ENCODE data around the gene PRSS2.
"Not testable (repeated sequence)": the region's sequence is repeated elsewhere in the genome, so short reads cannot be mapped to it uniquely, and the experiment has no call there.

The PRSS2 gene

GRCh38 chr7:142770661-142771352 is at the start of gene PRSS2:
Gene PRSS2, plus strand, starts transcription at chr7:142770970. Its CDS starts 13 bp downstream, at chr7:142770983.
- Mint-ChIP-seq H3K27me3 (ENCODE audit: low read depth) (peaks cover 33% of the 10 kb centered on the region), H3K4me1 (no peaks in the 10 kb centered on the region), H3K36me3 (ENCODE audit: low read depth) (no peaks in the 10 kb centered on the region), H3K9me3 (no peaks in the 10 kb centered on the region), H3K27ac (no peak within 1 kb of the TSS), H3K4me3 (no peak within 1 kb of the TSS)
- no peak for TF ChIP-seq CTCF (IDR thresholded peaks at IDR 0.05; ENCODE audit: unreplicated experiment in 3 of 3)

GRCh38 chr7:142720986-142721385 is 49.8 kb upstream of the PRSS2 start:
- TF ChIP-seq CTCF (IDR thresholded peaks at IDR 0.05; ENCODE audit: unreplicated experiment in 3 of 3) = no peak
- peaks cover 8% of the 10 kb centered on the region for H3K27me3 Mint-ChIP-seq (ENCODE audit: low read depth)
- H3K27ac Mint-ChIP-seq = no peak overlapping the region
- H3K9me3 Mint-ChIP-seq = no peaks in the 10 kb centered on the region
- no peaks in the 10 kb centered on the region for H3K4me1 Mint-ChIP-seq
- H3K4me3 Mint-ChIP-seq = no peak overlapping the region
- no peaks in the 10 kb centered on the region for H3K36me3 Mint-ChIP-seq (ENCODE audit: low read depth)

GRCh38 chr7:142722248-142722794 is 48.4 kb upstream of the PRSS2 start:
- no peak overlapping the region for H3K27ac Mint-ChIP-seq
- no peak overlapping the region for H3K4me3 Mint-ChIP-seq
- no peaks in the 10 kb centered on the region for H3K36me3 Mint-ChIP-seq (ENCODE audit: low read depth)
- no peaks in the 10 kb centered on the region for H3K9me3 Mint-ChIP-seq
- no peak for TF ChIP-seq CTCF (IDR thresholded peaks at IDR 0.05; ENCODE audit: unreplicated experiment in 3 of 3)
- H3K27me3 Mint-ChIP-seq (ENCODE audit: low read depth) = no peaks in the 10 kb centered on the region
- no peaks in the 10 kb centered on the region for H3K4me1 Mint-ChIP-seq

DNA sequence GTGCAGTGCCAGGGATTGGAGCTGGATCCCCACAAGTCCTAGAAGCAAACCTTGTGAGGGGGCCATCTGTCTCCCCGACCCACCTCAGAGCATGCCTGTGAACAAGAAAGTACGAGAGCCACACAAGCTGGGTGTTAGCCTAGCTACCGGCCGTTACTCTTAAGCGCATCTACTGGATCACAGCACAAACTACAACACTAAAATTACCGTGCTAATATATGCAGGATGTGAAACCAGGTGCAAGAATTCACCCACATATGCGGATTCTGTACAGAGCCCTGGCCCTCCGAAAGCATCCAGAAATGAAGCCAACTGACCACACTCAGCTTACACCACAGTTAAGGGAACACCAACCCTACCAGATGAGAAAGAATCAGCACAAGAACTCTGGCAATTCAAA is 37.5 kb upstream of the PRSS2 start:
- H3K9me3 Mint-ChIP-seq = no peaks in the 10 kb centered on the region
- no peak overlapping the region for H3K27ac Mint-ChIP-seq
- TF ChIP-seq CTCF (IDR thresholded peaks at IDR 0.05; ENCODE audit: unreplicated experiment in 3 of 3) = no peak
- no peaks in the 10 kb centered on the region for H3K4me1 Mint-ChIP-seq
- no peak overlapping the region for H3K4me3 Mint-ChIP-seq
- no peaks in the 10 kb centered on the region for H3K36me3 Mint-ChIP-seq (ENCODE audit: low read depth)
- peaks cover 5% of the 10 kb centered on the region for H3K27me3 Mint-ChIP-seq (ENCODE audit: low read depth)

GRCh38 chr7:142739923-142740492 is 30.8 kb upstream of the PRSS2 start:
- peaks cover 11% of the 10 kb centered on the region for H3K27me3 Mint-ChIP-seq (ENCODE audit: low read depth)
- no peak for TF ChIP-seq CTCF (IDR thresholded peaks at IDR 0.05; ENCODE audit: unreplicated experiment in 3 of 3)
- H3K4me1 Mint-ChIP-seq = no peaks in the 10 kb centered on the region
- H3K4me3 Mint-ChIP-seq = no peak overlapping the region
- no peaks in the 10 kb centered on the region for H3K36me3 Mint-ChIP-seq (ENCODE audit: low read depth)
- no peak overlapping the region for H3K27ac Mint-ChIP-seq
- no peaks in the 10 kb centered on the region for H3K9me3 Mint-ChIP-seq

DNA sequence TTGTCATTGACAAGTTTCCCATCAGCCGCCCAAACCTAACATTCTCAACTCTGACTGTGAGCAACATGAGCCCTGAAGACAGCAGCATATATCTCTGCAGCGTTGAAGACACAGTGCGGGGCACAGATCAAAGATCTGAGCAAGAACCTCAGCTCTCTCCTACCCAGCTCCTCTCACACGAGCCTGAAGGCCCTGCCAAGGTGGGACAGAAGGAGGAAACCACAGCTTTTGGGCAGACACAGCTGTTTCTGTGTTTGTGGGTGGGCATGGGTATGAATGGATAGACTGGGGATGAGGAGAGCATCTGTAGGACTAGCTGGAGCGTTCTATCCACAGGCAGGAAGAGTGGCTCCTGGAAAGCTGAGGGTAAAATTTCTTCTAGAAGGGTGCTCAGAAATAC is 30.0 kb upstream of the PRSS2 start:
- Mint-ChIP-seq H3K27me3 (ENCODE audit: low read depth) (peaks cover 14% of the 10 kb centered on the region), H3K9me3 (no peaks in the 10 kb centered on the region), H3K4me3 (no peak overlapping the region), H3K27ac (no peak overlapping the region), H3K4me1 (no peaks in the 10 kb centered on the region), H3K36me3 (ENCODE audit: low read depth) (no peaks in the 10 kb centered on the region)
- TF ChIP-seq CTCF (IDR thresholded peaks at IDR 0.05; ENCODE audit: unreplicated experiment in 3 of 3) = no peak

GRCh38 chr7:142741932-142742331 is 28.8 kb upstream of the PRSS2 start:
- not testable (repeated sequence) for H3K4me3 Mint-ChIP-seq; H3K4me1 Mint-ChIP-seq; H3K36me3 Mint-ChIP-seq (ENCODE audit: low read depth); H3K9me3 Mint-ChIP-seq; H3K27ac Mint-ChIP-seq
- peaks cover 15% of the 10 kb centered on the region for H3K27me3 Mint-ChIP-seq (ENCODE audit: low read depth)

All from nephron (organoid).